GM08714 (cell line): ENCODE measurements around the gene SPPL2C.
"Not testable (repeated sequence)": the region's sequence is repeated elsewhere in the genome, so short reads cannot be mapped to it uniquely, and the experiment has no call there.

Experiments used
- H3K4me3 ChIP-seq: fragments of 200-500 bp; sonication (Bioruptor generic); 2 replicates; pipeline ENCODE4 v1.5.1; 2014; ENCODE audit warnings: mild to moderate bottlenecking, low read length, inconsistent platforms
- ZNF274 ChIP-seq: IDR thresholded peaks from 2 replicates; pipeline ENCODE4 v1.6.1; 2012; ENCODE audit warnings: mild to moderate bottlenecking, low read depth, low read length

Gene SPPL2C

DNA sequence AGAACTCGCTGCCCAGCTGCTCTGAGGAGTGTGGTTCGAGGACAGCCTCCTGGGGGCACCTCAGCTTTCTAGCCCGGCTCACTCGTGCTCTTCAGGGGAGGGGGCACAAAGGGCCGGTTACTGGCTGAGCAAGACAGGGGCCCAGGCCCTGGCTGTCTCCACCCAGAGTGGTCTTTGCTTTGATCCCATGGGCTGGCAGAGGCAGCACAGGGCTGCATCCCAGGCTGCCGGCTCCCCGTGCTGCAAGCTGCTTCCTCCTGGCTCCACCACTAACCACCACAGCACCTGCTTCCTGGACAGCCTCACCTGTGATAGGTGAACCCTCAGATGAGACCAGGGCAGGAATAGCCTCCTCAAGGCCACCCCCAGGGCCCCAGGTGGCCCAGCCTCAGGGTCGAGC is 6.8 kb downstream of the SPPL2C start:
- no peak overlapping the region for H3K4me3 ChIP-seq
- no peak for TF ChIP-seq ZNF274

DNA sequence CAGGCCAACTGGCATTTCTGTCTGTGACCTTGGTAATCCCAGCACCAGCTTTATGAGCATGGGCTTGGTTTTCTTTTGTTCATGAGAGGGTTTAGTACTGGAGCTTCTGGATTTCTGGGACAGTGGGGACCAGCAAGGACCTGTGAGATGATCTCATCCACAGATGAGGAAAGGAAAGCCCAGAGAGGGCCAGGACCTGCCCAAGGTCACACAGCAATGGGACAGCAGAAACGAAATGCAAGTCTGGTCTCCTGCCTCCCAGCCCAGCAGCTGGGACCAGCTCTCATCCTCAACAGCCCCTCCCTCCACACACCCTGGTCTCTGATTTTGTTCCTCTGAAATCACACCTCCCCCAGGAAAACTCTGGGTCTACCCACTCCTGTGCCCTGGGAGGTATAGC is 7.2 kb downstream of the SPPL2C start:
- TF ChIP-seq ZNF274: no peak
- no peak overlapping the region for H3K4me3 ChIP-seq

DNA sequence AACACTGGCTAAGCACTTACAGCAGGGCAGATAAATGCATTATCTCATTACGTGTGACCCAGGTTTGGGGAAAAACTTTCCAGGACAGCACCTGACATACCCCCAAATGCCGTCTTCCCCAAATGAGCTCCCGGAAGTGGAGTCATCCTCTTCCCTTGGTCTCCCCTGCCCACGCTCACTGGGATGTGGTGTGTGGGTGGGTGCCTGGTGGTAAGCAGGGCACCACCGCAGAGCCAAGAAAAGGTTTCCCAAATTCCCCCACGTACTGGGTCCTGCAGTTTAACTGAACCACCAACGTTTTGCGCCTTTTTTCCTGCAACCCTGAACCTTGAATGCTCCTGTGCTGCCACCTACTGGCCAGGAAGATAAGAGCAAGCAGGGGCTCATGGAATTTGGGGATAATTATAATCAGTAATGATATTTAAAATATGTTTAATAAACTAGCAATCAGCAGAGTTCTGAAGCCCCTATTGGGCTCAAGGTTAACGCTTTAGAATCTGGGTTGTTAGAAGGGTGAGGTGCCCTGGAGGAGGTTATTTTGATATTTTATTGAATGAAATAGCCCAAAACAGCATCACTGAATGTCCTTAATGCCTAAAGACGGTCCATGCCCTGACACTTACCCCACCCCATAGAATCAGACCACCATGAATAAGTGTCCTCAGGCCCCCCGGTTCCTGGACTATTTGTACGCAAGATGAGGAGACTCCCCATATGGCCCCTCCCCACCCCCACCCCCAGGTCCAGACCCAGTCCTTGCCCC is 8.0 kb downstream of the SPPL2C start:
- no peak for TF ChIP-seq ZNF274
- H3K4me3 ChIP-seq: no peak overlapping the region

DNA sequence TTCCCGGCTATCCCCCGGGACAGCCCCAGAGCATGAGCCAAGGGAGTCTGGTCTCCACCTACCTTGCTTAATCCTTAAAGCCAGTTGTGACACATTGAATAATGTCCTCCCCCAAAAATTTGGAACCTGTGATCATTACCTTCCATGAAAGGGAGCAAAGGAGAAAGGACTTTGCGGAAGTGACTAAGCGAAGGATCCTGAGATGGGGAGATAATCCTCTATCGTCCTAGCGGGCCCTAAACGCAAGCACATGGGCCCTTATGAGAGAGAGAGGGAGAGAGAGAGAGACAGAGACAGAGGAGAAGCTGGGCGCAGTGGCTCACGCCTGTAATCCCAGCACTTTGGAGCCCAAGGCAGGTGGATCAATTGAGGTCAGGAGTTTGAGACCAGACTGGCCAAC is 9.5 kb downstream of the SPPL2C start:
- no peak overlapping the region for H3K4me3 ChIP-seq
- no peak for TF ChIP-seq ZNF274

- no peak overlapping the region for H3K4me3 ChIP-seq
- no peak for TF ChIP-seq ZNF274
These were observed 11.1 kb downstream of the SPPL2C start for GRCh38 chr17:45855691-45856336.

DNA sequence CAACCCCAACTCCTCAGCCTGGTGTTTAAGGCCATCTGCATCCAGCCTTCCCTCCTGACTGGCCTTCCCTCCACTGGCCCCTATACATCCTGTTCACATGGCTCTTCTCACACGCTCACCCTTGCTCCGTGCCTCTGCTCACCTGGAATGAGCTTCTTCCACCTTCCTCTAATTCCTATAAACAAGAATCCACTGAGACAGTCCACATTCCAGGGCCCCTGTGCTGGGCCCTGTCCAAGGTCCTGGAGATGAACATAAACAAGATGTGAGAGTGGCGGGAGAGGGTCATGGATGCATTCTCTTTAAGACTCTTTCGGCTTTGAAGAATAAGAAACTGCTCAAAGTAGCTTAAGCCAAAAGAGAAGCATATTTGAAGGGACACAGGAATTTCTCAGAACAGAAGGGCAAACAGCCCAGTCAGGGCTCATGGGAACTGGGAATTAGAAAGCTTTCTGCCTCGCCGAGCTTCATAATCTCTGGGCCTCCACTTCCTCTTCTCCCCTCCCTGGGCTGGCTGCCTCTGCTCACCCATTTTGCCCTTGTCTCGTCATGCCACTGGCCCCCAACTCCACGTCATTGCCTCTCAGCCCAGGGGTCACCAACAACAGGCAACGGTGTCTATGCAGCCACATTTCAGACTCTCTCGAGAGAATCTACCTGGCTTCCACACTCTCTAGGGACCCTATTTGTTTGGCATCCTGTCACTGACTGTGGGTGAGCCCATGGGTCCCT is 13.5 kb downstream of the SPPL2C start:
- TF ChIP-seq ZNF274: no peak
- no peak overlapping the region for H3K4me3 ChIP-seq

DNA sequence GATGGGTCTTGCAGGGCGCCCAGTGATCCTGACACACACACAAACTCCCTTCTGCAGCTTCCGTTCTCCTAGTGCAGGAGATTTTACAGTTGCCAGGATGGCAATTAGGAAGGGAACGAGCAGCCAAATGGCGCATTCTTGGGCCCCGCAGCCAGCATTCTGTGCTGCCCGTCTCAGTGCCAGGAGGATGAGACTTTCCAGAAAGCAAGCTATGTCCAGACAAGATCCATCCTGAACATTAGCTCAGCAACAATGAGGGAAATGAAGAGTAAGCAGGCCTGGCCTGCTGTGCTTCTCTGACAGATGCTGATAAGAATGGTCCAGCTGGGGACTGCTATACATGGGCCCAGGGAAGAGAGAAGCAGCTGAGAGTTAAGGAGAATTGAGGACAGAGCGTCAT is 16.5 kb downstream of the SPPL2C start:
- no peak overlapping the region for H3K4me3 ChIP-seq
- TF ChIP-seq ZNF274: no peak

GRCh38 chr17:45862127-45862526 is 17.4 kb downstream of the SPPL2C start:
- H3K4me3 ChIP-seq: not testable (repeated sequence)

- TF ChIP-seq ZNF274: no peak
These were observed 19.4 kb downstream of the SPPL2C start for GRCh38 chr17:45863857-45864654.

DNA sequence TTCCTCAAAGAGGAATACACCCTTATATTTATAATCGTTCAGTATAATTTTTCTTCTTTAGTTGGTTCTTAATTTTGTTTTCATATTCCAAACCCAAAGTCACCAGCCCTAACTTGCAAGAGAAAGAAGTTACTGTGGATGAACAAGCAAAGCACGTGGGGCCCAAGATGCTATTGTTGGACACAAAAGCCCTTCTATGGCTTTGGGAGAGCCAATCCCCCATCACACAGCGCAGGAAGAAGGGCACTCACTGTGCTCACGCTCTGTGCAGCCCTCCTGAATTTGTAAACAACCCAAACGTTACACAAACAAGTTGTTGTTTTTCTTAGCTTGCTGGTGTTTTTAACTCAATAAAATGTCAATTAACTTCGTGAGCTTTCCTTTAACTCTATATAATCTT is 22.5 kb downstream of the SPPL2C start:
- no peak for TF ChIP-seq ZNF274
- H3K4me3 ChIP-seq: no peak overlapping the region

More at GRCh38 chr17:45863857-45864654, 19.4 kb downstream of the SPPL2C start:
- no peak overlapping the region for H3K4me3 ChIP-seq

GRCh38 chr17:45867702-45868101 is 23.0 kb downstream of the SPPL2C start:
- no peak for TF ChIP-seq ZNF274

DNA sequence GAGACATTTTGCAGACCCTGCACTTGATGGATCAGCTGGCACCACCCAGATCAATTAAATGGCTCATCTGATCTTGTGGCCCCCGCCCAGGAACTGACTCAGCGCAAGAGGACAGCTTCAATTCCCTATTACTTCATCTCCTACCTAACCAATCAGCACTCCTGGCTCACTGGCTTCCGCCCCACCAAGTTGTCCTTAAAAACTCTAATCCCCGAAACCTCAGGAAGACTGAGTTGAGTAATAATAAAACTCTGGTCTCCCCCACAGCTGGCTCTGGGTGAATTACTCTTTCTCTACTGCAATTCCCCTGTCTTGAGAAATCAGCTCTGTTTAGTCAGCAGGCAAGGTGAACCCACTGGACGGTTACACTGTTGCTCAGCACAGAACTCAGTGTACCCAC is 23.6 kb downstream of the SPPL2C start:
- H3K4me3 ChIP-seq: no peak overlapping the region
- TF ChIP-seq ZNF274: no peak

More at GRCh38 chr17:45867702-45868101, 23.0 kb downstream of the SPPL2C start:
- no peak overlapping the region for H3K4me3 ChIP-seq

DNA sequence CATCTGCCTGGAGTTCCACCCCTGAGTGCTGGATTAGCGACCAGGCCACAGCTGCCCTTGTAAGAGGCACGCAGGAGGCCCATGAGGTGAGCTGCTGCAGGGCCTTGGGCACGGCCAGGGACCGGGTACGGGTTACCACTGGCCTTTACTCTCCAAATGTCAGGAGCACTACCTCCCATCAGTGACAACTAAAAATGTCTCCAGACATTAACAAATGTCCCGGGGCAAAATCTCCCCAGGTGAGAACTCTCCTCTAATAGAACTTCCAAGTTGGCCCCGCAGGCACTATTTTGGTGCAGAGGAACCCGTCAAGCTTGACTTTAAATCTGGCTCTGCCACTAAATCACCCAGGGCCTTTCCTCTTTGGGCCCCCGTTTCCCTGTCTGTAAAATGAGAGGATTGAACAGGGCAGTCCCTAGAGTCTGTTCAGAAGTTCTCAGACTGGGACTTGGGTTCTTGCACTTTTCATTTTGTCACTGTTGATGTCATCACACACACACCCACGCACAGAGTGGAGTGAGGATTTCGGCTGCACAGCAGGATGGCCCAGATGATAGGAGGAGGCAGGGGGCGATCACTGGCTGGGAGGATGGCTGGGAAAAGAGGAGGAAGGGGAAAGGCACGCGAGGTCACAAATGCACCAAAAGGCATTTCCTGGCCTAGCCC is 25.1 kb downstream of the SPPL2C start:
- no peak for TF ChIP-seq ZNF274

DNA sequence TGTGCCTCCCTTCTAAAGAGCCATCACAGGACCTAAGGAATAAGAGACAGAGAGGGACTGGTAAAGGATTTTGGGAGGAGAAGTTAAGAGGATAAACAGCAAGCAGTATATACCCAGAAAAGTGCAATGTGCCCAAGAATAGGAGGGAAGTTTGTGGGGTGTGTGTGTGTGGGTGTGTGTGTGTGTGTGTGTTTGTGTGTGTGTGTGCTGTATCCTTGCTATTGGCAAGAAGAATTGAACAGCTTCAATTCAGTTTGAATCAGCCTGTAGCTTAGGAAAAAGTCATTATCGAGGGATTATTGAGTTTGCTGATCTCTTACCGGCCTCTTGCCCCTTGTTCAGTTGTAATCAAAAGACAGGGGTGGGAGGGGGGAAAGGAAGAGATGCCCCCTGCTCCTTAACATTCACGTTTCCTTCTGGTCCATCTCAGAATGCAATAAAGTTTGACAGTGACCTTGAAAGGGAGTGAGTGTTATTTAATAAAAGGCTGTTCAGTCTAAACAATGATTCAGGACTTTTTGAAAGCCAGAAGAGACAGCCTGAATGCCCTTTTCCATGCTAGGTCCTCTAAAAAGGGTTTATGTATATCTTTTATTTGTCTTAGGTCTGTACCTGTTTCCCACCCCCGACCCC is 25.8 kb downstream of the SPPL2C start:
- TF ChIP-seq ZNF274: no peak

More for the DNA sequence above, 25.1 kb downstream of the SPPL2C start:
- H3K4me3 ChIP-seq: no peak overlapping the region

More for the DNA sequence above, 25.8 kb downstream of the SPPL2C start:
- H3K4me3 ChIP-seq: no peak overlapping the region
